Measurements from ENCODE around the gene LMNTD1. TPM values are rescaled to one million over a fixed set of nuclear protein-coding genes. Genes with fewer than 3 reads are reported as not detected.

The LMNTD1 gene
- total and polyA plus RNA-seq, 2 experiments from 2014 or later: not detected

DNA sequence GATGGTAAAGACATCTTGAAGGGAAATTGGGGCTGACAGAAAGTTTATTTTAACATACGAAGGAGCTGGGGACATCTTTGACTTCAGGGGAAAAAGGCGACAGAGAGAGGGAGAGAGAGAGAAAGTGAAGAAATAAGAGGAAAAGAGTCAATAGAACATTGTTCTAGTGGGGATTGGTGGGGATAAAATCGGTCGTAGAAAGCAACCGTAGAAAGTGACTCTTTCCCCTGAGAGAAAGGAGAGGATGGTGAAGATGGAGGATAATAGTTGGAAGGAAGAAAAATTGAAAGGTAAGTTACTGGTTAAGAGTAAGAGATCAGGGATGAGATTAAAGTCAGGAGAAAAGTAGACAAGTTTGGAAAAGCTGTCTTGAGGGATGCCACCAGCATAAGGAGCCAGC lies 75.9 kb downstream of the LMNTD1 start (continued):
- TF ChIP-seq, protein P1, sequence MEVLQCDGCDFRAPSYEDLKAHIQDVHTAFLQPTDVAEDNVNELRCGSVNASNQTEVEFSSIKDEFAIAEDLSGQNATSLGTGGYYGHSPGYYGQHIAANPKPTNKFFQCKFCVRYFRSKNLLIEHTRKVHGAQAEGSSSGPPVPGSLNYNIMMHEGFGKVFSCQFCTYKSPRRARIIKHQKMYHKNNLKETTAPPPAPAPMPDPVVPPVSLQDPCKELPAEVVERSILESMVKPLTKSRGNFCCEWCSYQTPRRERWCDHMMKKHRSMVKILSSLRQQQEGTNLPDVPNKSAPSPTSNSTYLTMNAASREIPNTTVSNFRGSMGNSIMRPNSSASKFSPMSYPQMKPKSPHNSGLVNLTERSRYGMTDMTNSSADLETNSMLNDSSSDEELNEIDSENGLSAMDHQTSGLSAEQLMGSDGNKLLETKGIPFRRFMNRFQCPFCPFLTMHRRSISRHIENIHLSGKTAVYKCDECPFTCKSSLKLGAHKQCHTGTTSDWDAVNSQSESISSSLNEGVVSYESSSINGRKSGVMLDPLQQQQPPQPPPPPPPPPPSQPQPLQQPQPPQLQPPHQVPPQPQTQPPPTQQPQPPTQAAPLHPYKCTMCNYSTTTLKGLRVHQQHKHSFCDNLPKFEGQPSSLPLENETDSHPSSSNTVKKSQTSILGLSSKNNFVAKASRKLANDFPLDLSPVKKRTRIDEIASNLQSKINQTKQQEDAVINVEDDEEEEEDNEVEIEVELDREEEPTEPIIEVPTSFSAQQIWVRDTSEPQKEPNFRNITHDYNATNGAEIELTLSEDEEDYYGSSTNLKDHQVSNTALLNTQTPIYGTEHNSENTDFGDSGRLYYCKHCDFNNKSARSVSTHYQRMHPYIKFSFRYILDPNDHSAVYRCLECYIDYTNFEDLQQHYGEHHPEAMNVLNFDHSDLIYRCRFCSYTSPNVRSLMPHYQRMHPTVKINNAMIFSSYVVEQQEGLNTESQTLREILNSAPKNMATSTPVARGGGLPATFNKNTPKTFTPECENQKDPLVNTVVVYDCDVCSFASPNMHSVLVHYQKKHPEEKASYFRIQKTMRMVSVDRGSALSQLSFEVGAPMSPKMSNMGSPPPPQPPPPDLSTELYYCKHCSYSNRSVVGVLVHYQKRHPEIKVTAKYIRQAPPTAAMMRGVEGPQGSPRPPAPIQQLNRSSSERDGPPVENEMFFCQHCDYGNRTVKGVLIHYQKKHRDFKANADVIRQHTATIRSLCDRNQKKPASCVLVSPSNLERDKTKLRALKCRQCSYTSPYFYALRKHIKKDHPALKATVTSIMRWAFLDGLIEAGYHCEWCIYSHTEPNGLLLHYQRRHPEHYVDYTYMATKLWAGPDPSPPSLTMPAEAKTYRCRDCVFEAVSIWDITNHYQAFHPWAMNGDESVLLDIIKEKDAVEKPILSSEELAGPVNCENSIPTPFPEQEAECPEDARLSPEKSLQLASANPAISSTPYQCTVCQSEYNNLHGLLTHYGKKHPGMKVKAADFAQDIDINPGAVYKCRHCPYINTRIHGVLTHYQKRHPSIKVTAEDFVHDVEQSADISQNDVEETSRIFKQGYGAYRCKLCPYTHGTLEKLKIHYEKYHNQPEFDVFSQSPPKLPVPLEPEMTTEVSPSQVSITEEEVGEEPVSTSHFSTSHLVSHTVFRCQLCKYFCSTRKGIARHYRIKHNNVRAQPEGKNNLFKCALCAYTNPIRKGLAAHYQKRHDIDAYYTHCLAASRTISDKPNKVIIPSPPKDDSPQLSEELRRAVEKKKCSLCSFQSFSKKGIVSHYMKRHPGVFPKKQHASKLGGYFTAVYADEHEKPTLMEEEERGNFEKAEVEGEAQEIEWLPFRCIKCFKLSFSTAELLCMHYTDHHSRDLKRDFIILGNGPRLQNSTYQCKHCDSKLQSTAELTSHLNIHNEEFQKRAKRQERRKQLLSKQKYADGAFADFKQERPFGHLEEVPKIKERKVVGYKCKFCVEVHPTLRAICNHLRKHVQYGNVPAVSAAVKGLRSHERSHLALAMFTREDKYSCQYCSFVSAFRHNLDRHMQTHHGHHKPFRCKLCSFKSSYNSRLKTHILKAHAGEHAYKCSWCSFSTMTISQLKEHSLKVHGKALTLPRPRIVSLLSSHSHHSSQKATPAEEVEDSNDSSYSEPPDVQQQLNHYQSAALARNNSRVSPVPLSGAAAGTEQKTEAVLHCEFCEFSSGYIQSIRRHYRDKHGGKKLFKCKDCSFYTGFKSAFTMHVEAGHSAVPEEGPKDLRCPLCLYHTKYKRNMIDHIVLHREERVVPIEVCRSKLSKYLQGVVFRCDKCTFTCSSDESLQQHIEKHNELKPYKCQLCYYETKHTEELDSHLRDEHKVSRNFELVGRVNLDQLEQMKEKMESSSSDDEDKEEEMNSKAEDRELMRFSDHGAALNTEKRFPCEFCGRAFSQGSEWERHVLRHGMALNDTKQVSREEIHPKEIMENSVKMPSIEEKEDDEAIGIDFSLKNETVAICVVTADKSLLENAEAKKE (CRISPR knock-in tag; IDR thresholded peaks at IDR 0.05): no peak
- TF ChIP-seq, protein P2, sequence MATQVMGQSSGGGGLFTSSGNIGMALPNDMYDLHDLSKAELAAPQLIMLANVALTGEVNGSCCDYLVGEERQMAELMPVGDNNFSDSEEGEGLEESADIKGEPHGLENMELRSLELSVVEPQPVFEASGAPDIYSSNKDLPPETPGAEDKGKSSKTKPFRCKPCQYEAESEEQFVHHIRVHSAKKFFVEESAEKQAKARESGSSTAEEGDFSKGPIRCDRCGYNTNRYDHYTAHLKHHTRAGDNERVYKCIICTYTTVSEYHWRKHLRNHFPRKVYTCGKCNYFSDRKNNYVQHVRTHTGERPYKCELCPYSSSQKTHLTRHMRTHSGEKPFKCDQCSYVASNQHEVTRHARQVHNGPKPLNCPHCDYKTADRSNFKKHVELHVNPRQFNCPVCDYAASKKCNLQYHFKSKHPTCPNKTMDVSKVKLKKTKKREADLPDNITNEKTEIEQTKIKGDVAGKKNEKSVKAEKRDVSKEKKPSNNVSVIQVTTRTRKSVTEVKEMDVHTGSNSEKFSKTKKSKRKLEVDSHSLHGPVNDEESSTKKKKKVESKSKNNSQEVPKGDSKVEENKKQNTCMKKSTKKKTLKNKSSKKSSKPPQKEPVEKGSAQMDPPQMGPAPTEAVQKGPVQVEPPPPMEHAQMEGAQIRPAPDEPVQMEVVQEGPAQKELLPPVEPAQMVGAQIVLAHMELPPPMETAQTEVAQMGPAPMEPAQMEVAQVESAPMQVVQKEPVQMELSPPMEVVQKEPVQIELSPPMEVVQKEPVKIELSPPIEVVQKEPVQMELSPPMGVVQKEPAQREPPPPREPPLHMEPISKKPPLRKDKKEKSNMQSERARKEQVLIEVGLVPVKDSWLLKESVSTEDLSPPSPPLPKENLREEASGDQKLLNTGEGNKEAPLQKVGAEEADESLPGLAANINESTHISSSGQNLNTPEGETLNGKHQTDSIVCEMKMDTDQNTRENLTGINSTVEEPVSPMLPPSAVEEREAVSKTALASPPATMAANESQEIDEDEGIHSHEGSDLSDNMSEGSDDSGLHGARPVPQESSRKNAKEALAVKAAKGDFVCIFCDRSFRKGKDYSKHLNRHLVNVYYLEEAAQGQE (IDR thresholded peaks at IDR 0.05; ENCODE audit: unreplicated experiment): no peak
- no peak for TF ChIP-seq EZH2 (IDR thresholded peaks at IDR 0.05; ENCODE audit: low read depth, unreplicated experiment)
- no peak for TF ChIP-seq ZNF331 (CRISPR knock-in tag; IDR thresholded peaks at IDR 0.05; ENCODE audit: low read depth)
- TF ChIP-seq ZNF114 (CRISPR knock-in tag; IDR thresholded peaks at IDR 0.05): no peak

DNA sequence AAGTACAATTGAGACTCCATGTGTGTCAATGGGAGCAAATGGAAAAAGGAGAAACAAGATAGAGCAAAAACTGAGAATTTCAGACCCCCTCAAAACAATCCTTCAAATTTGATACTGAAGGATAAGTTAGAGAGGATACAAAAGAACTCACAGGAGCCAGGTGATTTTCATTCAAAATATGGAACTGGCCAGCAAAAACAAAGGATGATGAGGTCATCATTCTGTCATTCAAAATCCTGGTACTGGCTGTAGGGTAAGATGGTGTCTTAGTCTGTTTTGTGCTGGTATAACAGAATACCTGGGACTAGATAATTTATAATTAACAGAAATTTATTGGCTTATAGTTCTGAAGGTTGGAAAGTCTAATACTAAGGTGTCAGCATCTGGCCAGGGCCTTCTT lies 80.6 kb downstream of the LMNTD1 start:
- H3K36me3 Mint-ChIP-seq (ENCODE audit: low read depth): no peaks in the 10 kb centered on the region

More for the DNA sequence above, 80.6 kb downstream of the LMNTD1 start:
- Mint-ChIP-seq H3K27me3 (ENCODE audit: insufficient read depth, low read depth, poor library complexity) (no peaks in the 10 kb centered on the region), H3K27ac (no peak overlapping the region), H3K9me3 (no peaks in the 10 kb centered on the region), H3K4me3 (no peak overlapping the region), H3K4me1 (no peaks in the 10 kb centered on the region; the same call in 2 of the 3 replicates)
- no peaks in the 10 kb centered on the region for H3K79me2 ChIP-seq (replicated peaks; ENCODE audit: insufficient read depth)
- H3K27ac ChIP-seq (ENCODE audit: low read depth): no peak overlapping the region
- H3K27me3 ChIP-seq (ENCODE audit: insufficient read depth): no peaks in the 10 kb centered on the region
- no peaks in the 10 kb centered on the region for H3K4me1 ChIP-seq (ENCODE audit: insufficient read depth)
- H3K36me3 ChIP-seq (ENCODE audit: insufficient read depth): no peaks in the 10 kb centered on the region
- H3K4me2 ChIP-seq: no peak overlapping the region
- no peaks in the 10 kb centered on the region for H3F3A ChIP-seq (replicated peaks; ENCODE audit: low read depth)
- no peak overlapping the region for H3K4me3 ChIP-seq
- no peak for TF ChIP-seq EZH2phosphoT487 (IDR thresholded peaks at IDR 0.05; ENCODE audit: unreplicated experiment)
- ATAC-seq (no peak), DNase-seq (ENCODE audit: low spot score) (no peak)
- peaks cover 5% of the 10 kb centered on the region; the same call in 1 of the 2 replicates for H3K9me2 ChIP-seq (ENCODE audit: insufficient read depth)
- H2AFZ ChIP-seq: no peak overlapping the region
- no peaks in the 10 kb centered on the region for H4K20me1 ChIP-seq (replicated peaks; ENCODE audit: insufficient read depth)

Measured in GM23338 (cell line).